Parathyroid adenoma (tissue), 2 donors: ENCODE data around the gene ST8SIA4.
"Not testable (repeated sequence)": the region's sequence is repeated elsewhere in the genome, so short reads cannot be mapped to it uniquely, and the experiment has no call there.

Source experiments
- H2AFZ ChIP-seq: fragments of 300-600 bp; sonication (generic); one replicate; pipeline ENCODE4 v1.7.0; 2017; ENCODE audit warnings: antibody characterized with exemption, mild to moderate bottlenecking
- H3K27ac ChIP-seq: fragments of 300-600 bp; sonication (generic); one replicate; pipeline ENCODE4 v1.7.0; 2017
- H3K27me3 ChIP-seq: fragments of 300-600 bp; sonication (generic); one replicate; pipeline ENCODE4 v1.7.0; 2017; ENCODE audit warnings: low read length; ENCODE audit not compliant: control insufficient read depth, insufficient read depth
- H3K36me3 ChIP-seq: fragments of 300-600 bp; sonication (generic); one replicate; pipeline ENCODE4 v1.7.0; 2017; ENCODE audit warnings: low read length; ENCODE audit not compliant: control insufficient read depth, insufficient read depth
- H3K4me1 ChIP-seq: fragments of 300-600 bp; sonication (generic); one replicate; pipeline ENCODE4 v1.7.0; 2017; ENCODE audit warnings: control low read depth
- H3K4me2 ChIP-seq: fragments of 300-600 bp; sonication (generic); one replicate; pipeline ENCODE4 v1.7.0; 2017; ENCODE audit warnings: low read length
- H3K4me3 ChIP-seq: fragments of 300-600 bp; sonication (generic); one replicate; pipeline ENCODE4 v1.7.0; 2017; ENCODE audit warnings: low read depth, low read length
- H3K79me2 ChIP-seq: fragments of 300-600 bp; sonication (generic); one replicate; pipeline ENCODE4 v1.7.0; 2017; ENCODE audit warnings: control low read depth
- H3K9ac ChIP-seq: fragments of 300-600 bp; sonication (generic); one replicate; pipeline ENCODE4 v1.7.0; 2017; ENCODE audit warnings: mild to moderate bottlenecking
- H3K9me3 ChIP-seq: fragments of 300-600 bp; sonication (generic); one replicate; pipeline ENCODE4 v1.7.0; 2017; ENCODE audit warnings: low read length; ENCODE audit not compliant: control insufficient read depth
- CTCF ChIP-seq: fragments of 300-600 bp; sonication (generic); IDR thresholded peaks from one replicate; pipeline ENCODE4 v1.7.0; 2017; ENCODE audit warnings: antibody characterized with exemption, mild to moderate bottlenecking
- donor health status: primary hyperparathyroidism.

Gene ST8SIA4

GRCh38 chr5:100787648-100788047 is 115.4 kb downstream of the ST8SIA4 start:
- Histone ChIP-seq H3K4me3 (no peak overlapping the region), H3K36me3 (no peaks in the 10 kb centered on the region), H3K79me2 (no peaks in the 10 kb centered on the region), H3K27ac (no peak overlapping the region), H3K9ac (no peak overlapping the region), H3K9me3 (no peaks in the 10 kb centered on the region), H3K27me3 (no peaks in the 10 kb centered on the region), H2AFZ (no peak overlapping the region), H3K4me2 (no peak overlapping the region), H3K4me1 (no peaks in the 10 kb centered on the region)
- TF ChIP-seq CTCF: no peak

- H3K27me3 ChIP-seq, H2AFZ ChIP-seq, H3K4me2 ChIP-seq, H3K79me2 ChIP-seq, H3K4me1 ChIP-seq, H3K9ac ChIP-seq, H3K9me3 ChIP-seq, H3K27ac ChIP-seq, H3K36me3 ChIP-seq, H3K4me3 ChIP-seq: not testable (repeated sequence)
Observed at GRCh38 chr5:100785536-100785935, 117.5 kb downstream of the ST8SIA4 start.

- Histone ChIP-seq H3K36me3 (no peaks in the 10 kb centered on the region), H3K9me3 (no peaks in the 10 kb centered on the region), H3K4me3 (no peak overlapping the region), H3K4me2 (no peak overlapping the region), H3K9ac (no peak overlapping the region), H3K27me3 (no peaks in the 10 kb centered on the region), H2AFZ (no peak overlapping the region), H3K79me2 (no peaks in the 10 kb centered on the region), H3K27ac (no peak overlapping the region), H3K4me1 (no peaks in the 10 kb centered on the region)
- TF ChIP-seq CTCF: no peak
Observed at GRCh38 chr5:100780376-100780870, 122.7 kb downstream of the ST8SIA4 start.

GRCh38 chr5:100779669-100780375 is 123.3 kb downstream of the ST8SIA4 start:
- Histone ChIP-seq H3K4me2 (no peak overlapping the region), H3K79me2 (no peaks in the 10 kb centered on the region), H3K4me3 (no peak overlapping the region), H3K36me3 (no peaks in the 10 kb centered on the region), H3K27me3 (no peaks in the 10 kb centered on the region), H3K9me3 (no peaks in the 10 kb centered on the region), H2AFZ (no peak overlapping the region), H3K27ac (no peak overlapping the region), H3K4me1 (no peaks in the 10 kb centered on the region), H3K9ac (no peak overlapping the region)
- TF ChIP-seq CTCF: no peak

- Histone ChIP-seq H3K9ac (no peak overlapping the region), H3K79me2 (no peaks in the 10 kb centered on the region), H3K27ac (no peak overlapping the region), H3K36me3 (no peaks in the 10 kb centered on the region), H2AFZ (no peak overlapping the region), H3K27me3 (no peaks in the 10 kb centered on the region), H3K4me3 (no peak overlapping the region), H3K4me1 (no peaks in the 10 kb centered on the region), H3K9me3 (no peaks in the 10 kb centered on the region), H3K4me2 (no peak overlapping the region)
- TF ChIP-seq CTCF: no peak
Observed at GRCh38 chr5:100777680-100778300, 125.3 kb downstream of the ST8SIA4 start.
